HG03558 (cell line): Measurements from ENCODE around the gene C2.
"Not testable (repeated sequence)": the region's sequence is repeated elsewhere in the genome, so short reads cannot be mapped to it uniquely, and the experiment has no call there.

Experiments used
- ATAC-seq: cut with Tn5 transposase; IDR thresholded peaks from one replicate; pipeline ENCODE4 v1.9.1; 2021; ENCODE audit warnings: moderate number of reproducible peaks; ENCODE audit not compliant: unreplicated experiment; ENCODE audit errors: extremely low read depth

C2 gene

DNA sequence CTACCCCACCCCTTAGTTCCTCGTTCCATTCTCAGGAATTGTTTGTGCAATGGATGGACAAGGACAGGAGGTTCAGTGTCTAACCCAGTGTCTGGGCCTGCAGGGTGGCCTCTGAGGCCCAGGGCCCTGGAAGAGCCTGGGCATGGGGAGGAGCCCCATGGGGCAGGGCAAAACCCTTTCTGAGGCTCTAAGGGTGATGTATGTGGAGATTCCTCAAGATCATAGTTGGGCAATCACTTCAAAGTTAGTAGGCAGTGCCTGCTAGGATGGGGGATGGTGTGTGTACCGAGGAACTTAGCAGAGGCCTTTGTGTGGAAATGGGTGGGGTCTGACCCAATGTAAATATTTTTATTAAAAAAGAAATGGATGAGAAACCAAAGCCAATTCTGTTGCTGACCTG lies 6.7 kb upstream of the C2 start:
- ATAC-seq = no peak

DNA sequence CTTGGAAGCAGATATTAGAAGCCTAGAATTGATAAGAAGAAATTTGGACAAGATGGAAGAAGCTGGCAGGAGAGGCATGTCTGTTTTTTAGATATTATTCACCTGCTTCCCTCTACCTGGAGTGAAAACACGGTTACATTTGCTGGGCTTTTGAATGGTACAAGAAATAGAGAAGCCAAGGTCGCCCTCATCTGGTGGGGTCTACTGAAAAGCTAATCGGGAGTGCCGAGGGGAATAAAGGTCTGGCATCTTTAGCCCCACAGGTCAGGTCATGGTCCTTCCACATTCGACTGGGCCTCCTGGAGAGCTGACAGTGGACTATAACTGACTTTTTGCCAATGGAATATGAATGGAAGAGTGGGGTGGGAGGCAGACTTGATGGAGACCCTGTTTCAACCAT lies 4.6 kb upstream of the C2 start:
- ATAC-seq = no peak

DNA sequence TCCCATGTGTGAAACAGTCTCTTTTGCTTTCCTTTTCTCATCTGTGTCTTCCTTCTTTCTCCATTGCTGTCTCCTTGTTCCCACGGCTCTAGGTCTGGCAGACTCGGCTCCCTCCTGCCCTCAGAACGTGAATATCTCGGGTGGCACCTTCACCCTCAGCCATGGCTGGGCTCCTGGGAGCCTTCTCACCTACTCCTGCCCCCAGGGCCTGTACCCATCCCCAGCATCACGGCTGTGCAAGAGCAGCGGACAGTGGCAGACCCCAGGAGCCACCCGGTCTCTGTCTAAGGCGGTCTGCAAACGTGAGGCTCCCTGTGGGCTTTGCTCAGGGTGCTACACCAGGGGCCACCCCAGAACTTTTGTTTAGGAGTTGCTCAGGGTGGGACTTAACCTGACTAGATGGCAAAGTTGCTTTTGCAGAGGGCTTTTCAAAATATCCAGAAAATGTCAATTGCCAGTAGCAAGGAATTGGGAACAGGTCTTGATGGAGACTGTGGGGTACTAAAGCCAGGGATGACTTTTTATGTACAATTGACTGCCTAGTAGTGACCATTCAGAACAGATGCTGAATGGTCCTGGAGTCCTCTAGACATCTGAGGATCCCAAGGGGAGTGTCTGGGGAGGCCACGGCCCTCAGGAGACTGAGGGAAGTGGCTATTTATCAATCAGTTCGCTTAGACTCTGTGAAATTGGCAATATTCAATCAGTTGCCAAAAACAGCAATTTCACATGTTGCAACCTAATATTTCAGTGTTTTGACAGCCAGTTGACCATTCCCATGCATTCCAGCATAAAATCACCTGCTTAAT lies 550 bp downstream of the C2 start:
- no peak for ATAC-seq

DNA sequence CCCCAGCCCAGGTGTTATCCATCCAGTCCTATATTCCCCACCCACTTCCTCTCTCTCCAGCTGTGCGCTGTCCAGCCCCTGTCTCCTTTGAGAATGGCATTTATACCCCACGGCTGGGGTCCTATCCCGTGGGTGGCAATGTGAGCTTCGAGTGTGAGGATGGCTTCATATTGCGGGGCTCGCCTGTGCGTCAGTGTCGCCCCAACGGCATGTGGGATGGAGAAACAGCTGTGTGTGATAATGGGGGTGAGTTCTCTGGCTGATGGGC lies 1.1 kb downstream of the C2 start:
- ATAC-seq = no peak

DNA sequence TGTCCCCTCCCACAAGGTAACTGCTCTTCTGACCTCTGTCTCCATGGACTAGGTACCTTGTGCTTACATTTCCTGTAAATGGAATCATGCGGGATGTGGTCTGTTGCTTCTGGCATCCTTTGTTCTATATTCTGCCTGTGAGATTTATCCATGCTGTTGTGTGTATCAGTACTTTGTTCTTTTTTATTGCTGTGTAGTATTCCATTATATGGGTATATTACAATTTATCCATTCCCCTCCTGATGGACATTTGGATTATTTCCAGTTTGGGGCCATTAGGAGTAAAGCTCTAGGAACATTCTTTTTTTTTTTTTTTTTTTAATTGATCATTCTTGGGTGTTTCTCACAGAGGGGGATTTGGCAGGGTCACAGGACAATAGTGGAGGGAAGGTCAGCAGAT lies 3.4 kb downstream of the C2 start:
- ATAC-seq = no peak

DNA sequence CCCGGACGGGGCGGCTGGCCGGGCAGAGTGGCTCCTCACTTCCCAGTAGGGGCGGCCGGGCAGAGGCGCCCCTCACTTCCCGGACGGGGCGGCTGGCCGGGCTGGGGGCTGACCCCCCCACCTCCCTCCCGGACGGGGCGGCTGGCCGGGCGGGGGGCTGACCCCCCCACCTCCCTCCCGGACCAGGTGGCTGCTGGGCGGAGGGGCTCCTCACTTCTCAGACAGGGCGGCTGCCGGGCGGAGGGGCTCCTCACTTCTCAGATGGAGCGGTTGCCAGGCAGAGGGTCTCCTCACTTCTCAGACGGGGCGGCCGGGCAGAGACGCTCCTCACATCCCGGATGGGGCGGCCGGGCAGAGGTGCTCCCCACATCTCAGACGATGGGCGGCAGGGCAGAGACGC lies 4.6 kb downstream of the C2 start:
- not testable (repeated sequence) for ATAC-seq

DNA sequence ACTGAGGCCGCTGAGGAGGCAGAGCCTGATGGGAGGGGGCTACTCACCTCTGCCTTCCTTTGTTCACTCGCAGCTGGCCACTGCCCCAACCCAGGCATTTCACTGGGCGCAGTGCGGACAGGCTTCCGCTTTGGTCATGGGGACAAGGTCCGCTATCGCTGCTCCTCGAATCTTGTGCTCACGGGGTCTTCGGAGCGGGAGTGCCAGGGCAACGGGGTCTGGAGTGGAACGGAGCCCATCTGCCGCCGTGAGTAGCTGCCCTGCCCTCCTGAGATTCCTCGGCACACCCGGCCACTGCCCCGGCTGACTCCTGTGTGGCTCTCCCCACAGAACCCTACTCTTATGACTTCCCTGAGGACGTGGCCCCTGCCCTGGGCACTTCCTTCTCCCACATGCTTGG lies 6.0 kb downstream of the C2 start:
- ATAC-seq = no peak

DNA sequence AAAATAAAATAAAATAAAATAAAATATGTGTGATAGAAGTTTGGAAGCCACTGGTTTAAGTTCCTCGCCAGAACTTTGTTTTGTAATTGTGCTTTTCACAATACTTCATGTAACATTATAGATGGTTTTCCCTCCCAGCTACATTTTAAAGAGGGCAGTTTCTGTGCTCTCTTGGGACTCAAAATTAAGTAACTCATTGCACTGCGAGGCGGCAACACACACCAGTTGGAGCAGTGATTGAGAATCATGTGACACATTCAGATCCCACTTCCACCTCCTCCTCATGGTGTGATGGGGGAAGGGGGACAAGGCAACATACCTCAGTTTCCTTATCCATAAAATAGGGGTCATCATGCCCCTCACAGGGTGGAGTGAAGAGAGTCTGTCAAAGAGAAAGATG lies 7.5 kb downstream of the C2 start:
- ATAC-seq = no peak

DNA sequence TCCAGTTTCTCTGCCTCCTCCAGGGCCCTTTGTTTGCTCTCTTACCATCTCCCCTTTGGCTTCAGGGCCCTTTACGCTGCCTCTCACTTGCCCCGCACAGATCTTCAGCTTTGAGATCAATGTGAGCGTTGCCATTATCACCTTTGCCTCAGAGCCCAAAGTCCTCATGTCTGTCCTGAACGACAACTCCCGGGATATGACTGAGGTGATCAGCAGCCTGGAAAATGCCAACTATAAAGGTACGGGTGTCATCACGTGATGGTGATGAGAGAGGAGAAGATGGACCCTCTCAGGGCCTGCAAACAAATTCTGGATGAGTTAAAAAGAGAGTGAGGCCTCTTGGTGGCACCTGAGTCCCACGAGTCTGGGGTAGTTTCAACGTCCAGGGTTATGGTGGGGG lies 8.3 kb downstream of the C2 start:
- ATAC-seq = no peak

DNA sequence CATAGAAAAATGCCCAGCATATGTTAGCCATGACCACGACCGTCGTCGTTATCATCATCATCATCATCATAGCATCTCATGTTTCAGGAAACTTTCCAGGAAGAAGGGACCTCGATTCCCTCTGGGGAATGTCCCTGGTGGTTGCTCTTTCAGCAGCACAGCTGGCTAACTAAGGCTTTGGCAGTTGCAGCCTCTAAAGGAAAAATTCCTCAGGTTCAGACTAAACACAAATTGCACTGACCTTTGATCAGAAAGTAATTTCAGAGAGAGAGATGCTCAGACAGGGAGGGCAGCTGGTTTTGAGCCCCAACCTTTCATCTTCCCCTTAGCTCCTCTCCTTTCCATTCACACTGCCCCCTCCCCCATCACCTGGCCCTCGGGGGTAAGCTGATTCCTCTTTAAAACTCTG lies 12.7 kb downstream of the C2 start:
- ATAC-seq = no peak

DNA sequence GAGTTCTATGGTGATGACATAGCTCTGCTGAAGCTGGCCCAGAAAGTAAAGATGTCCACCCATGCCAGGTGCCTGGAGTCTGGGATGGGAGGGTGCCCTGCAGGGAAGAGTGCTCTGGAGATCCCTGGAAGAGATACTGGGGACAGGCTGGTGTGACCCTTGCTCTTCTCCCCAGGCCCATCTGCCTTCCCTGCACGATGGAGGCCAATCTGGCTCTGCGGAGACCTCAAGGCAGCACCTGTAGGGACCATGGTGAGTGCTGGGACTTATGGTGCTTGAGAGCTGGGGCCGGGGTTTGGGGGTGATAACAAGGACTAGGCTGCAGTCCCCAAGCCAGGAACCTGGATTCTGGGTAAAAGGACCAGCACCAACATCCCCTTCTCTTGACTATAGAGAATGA lies 16.2 kb downstream of the C2 start:
- no peak for ATAC-seq

DNA sequence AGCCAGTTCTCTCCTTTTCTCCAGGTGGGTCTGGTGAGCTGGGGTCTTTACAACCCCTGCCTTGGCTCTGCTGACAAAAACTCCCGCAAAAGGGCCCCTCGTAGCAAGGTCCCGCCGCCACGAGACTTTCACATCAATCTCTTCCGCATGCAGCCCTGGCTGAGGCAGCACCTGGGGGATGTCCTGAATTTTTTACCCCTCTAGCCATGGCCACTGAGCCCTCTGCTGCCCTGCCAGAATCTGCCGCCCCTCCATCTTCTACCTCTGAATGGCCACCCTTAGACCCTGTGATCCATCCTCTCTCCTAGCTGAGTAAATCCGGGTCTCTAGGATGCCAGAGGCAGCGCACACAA lies 17.6 kb downstream of the C2 start:
- no peak for ATAC-seq

DNA sequence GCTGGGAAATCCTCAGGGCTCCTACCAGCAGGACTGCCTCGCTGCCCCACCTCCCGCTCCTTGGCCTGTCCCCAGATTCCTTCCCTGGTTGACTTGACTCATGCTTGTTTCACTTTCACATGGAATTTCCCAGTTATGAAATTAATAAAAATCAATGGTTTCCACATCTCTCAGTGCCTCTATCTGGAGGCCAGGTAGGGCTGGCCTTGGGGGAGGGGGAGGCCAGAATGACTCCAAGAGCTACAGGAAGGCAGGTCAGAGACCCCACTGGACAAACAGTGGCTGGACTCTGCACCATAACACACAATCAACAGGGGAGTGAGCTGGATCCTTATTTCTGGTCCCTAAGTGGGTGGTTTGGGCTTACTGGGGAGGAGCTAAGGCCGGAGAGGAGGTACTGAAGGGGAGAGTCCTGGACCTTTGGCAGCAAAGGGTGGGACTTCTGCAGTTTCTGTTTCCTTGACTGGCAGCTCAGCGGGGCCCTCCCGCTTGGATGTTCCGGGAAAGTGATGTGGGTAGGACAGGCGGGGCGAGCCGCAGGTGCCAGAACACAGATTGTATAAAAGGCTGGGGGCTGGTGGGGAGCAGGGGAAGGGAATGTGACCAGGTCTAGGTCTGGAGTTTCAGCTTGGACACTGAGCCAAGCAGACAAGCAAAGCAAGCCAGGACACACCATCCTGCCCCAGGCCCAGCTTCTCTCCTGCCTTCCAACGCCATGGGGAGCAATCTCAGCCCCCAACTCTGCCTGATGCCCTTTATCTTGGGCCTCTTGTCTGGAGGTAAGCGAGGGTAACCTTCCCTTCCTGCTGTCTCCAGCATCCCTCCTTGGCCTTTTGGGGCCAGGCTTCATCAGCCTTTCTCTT lies 18.2 kb downstream of the C2 start, which contains the start of gene CFB:
Gene CFB (plus strand): TSS at position 589 of the 863 bp plus-strand sequence. CDS start 127 bp downstream, at position 716.
- ATAC-seq = no peak

DNA sequence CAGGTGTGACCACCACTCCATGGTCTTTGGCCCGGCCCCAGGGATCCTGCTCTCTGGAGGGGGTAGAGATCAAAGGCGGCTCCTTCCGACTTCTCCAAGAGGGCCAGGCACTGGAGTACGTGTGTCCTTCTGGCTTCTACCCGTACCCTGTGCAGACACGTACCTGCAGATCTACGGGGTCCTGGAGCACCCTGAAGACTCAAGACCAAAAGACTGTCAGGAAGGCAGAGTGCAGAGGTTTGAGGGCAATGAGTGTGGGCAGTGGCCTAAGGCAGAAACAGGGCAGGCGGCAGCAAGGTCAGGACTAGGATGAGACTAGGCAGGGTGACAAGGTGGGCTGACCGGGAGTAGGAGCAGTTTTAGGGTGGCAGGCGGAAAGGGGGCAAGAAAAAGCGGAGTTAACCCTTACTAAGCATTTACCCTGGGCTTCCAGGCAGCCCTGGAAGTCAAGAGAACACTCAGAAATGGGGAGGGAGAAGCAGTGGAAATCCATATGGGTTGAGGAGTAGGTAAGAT lies 18.9 kb downstream of the C2 start:
- ATAC-seq = no peak

DNA sequence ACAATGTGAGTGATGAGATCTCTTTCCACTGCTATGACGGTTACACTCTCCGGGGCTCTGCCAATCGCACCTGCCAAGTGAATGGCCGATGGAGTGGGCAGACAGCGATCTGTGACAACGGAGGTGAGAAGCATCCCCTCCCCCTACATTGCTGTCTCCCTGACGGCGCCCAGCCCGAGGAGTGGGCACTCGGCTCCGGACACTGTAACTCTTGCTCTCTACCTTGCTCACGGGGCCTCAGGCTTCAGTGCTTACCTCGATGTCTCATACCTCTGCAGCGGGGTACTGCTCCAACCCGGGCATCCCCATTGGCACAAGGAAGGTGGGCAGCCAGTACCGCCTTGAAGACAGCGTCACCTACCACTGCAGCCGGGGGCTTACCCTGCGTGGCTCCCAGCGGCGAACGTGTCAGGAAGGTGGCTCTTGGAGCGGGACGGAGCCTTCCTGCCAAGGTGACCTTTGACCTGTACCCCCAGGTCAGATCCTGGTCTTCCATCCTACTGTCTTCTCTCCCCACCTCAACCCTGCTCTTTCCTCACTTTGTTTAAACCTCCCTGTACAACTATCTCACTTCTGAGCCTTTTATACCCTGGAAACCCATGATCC lies 19.7 kb downstream of the C2 start:
- no peak for ATAC-seq

DNA sequence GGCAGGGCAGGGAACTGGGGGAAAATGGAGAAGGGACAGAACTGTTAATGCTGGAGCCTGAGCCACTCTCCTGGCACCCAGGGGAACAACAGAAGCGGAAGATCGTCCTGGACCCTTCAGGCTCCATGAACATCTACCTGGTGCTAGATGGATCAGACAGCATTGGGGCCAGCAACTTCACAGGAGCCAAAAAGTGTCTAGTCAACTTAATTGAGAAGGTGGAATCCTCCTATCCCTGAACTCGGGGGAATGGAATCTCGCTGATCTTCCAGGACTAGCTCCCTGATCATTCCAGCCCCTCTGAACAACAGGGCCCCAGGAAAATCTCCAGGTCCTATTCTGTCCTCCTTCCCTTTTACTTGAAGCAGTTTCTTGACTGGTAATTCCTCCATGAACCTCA lies 20.3 kb downstream of the C2 start:
- no peak for ATAC-seq

DNA sequence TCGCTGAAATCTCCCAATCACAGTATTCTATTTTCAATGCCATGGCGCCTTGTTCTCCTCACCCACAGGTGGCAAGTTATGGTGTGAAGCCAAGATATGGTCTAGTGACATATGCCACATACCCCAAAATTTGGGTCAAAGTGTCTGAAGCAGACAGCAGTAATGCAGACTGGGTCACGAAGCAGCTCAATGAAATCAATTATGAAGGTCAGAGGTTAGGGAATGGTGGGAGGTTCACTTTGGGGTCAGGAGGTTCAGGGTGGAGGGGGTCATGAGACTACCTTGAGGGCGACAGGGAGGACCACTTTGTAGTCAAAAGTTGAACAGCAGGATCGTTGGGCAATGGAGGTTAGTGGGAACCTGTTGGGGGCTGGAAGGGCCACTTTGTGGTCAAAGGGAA lies 20.8 kb downstream of the C2 start:
- ATAC-seq = no peak

DNA sequence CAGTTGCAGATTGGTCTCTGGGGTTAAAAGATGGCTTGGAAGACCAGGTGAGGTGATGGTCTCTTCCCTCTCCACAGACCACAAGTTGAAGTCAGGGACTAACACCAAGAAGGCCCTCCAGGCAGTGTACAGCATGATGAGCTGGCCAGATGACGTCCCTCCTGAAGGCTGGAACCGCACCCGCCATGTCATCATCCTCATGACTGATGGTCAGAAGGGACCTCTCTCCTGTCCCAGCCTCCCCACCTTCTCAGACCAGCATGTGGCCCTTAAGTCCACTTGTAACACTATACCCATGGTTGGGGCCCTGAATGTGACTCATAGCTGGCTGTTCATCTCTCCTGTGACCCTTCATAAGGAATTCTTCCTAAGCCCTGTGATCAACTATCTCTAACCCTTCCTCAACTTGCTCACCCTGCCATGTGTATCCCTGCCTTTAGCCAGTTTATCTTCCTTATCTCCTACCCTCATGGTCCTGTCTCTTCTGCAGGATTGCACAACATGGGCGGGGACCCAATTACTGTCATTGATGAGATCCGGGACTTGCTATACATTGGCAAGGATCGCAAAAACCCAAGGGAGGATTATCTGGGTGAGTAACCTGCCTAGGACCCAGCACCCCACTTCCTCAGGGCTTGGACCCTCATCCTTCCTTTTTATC lies 21.4 kb downstream of the C2 start:
- no peak for ATAC-seq

DNA sequence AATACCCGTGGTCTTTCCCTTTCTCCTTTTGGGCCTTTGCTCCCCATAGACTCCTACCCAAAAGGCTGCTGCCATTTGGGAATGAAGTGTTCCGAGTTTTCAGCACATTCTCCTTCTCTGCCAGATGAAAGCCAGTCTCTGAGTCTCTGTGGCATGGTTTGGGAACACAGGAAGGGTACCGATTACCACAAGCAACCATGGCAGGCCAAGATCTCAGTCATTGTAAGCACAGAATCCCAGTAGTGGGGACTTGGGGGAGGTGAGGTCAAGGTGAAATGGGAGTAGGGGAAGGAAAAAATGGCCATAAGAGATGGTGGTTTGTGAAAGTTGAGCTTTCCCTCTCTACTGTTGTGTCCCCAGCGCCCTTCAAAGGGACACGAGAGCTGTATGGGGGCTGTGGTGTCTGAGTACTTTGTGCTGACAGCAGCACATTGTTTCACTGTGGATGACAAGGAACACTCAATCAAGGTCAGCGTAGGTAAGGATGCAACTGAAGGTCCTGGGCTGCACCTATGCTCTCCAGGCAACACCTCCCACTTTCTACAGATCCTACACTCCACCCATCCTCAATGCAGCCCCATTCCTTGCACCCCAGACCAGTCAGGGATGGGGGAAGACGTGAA lies 22.5 kb downstream of the C2 start:
- no peak for ATAC-seq

DNA sequence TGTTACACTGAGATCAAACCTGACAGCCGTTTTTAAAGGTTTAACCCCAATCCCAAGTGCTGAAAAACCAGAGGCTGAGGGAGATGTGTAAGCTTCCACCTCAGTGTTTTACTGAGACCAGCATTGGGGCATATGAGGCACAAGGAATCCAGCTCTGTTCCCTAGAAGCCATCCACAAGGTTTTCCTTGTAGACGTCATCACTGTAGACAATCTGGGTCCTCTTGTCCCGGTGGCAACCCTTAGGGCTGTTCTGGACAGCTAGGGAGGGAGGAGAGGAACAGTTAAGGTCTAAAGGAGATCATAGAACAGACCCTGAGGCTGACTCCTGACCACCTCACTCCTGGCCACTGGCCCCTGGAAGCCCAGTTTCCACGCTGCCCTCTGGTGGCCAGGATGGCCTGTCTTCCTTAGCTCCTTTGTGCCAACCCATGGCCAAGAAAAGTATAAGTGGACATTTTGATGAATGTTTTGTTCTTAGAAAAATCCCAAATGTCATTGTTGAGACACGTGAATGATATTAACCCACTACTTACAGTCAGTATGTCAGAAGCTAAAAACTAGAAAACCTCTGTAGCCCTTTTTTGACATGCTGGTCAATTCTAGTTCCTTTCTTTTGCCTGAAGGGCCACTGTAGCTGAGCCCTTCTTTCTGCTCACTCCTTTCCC lies 24.8 kb downstream of the C2 start:
- no peak for ATAC-seq
